ENCODE data around the gene CEP128.

DNA sequence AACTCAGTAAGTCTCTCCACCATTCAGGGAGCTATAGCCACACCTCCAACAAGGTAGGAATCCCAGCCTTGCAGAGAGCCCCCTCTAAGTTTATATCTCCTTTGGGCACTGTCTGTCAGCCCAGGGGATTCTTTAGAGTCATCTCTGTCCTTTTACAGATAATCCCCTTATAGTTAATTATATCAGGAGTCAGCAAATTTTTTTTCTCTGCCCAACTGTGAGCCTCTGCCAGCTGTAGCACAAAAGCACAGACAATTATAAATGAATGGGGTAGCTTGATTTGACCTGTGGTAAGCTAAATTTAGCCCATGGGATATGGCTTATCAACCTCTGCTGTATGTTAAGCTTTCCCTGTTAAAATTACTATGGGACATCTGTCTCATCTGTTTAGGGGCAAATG, 8.3 kb downstream of the CEP128 start:
- TF ChIP-seq, protein P1, sequence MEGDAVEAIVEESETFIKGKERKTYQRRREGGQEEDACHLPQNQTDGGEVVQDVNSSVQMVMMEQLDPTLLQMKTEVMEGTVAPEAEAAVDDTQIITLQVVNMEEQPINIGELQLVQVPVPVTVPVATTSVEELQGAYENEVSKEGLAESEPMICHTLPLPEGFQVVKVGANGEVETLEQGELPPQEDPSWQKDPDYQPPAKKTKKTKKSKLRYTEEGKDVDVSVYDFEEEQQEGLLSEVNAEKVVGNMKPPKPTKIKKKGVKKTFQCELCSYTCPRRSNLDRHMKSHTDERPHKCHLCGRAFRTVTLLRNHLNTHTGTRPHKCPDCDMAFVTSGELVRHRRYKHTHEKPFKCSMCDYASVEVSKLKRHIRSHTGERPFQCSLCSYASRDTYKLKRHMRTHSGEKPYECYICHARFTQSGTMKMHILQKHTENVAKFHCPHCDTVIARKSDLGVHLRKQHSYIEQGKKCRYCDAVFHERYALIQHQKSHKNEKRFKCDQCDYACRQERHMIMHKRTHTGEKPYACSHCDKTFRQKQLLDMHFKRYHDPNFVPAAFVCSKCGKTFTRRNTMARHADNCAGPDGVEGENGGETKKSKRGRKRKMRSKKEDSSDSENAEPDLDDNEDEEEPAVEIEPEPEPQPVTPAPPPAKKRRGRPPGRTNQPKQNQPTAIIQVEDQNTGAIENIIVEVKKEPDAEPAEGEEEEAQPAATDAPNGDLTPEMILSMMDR (IDR thresholded peaks at IDR 0.05) = no peak
- no peak for TF ChIP-seq POLR2A (IDR thresholded peaks at IDR 0.05)
